ENCODE data around the gene HSPA12A.

DNA sequence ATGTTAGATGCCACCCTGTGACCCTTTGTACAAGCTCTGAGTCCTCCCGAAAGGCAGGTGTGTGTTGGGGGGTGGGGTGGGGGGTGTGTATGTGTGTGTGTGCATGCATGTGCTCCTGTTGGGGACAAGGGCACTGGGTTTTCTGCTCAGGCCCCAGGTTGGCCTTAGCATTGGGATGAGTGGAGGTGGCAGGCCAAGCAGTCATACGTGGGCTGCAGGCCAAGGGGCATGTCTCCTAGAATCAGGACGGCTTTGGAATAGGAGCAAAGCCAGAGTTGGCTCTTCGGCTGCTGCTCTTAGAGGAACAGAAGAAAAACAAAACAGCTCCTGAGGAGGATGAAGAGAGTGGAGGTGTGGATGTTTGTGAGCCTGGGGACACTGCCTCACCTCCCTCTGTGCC, 26.0 kb downstream of the HSPA12A start:
- TF ChIP-seq ZNF263 (CRISPR knock-in tag; IDR thresholded peaks at IDR 0.05): no peak
- TF ChIP-seq MTF2 (CRISPR knock-in tag; IDR thresholded peaks at IDR 0.05; ENCODE audit: borderline replicate concordance): no peak
- TF ChIP-seq, protein P1, sequence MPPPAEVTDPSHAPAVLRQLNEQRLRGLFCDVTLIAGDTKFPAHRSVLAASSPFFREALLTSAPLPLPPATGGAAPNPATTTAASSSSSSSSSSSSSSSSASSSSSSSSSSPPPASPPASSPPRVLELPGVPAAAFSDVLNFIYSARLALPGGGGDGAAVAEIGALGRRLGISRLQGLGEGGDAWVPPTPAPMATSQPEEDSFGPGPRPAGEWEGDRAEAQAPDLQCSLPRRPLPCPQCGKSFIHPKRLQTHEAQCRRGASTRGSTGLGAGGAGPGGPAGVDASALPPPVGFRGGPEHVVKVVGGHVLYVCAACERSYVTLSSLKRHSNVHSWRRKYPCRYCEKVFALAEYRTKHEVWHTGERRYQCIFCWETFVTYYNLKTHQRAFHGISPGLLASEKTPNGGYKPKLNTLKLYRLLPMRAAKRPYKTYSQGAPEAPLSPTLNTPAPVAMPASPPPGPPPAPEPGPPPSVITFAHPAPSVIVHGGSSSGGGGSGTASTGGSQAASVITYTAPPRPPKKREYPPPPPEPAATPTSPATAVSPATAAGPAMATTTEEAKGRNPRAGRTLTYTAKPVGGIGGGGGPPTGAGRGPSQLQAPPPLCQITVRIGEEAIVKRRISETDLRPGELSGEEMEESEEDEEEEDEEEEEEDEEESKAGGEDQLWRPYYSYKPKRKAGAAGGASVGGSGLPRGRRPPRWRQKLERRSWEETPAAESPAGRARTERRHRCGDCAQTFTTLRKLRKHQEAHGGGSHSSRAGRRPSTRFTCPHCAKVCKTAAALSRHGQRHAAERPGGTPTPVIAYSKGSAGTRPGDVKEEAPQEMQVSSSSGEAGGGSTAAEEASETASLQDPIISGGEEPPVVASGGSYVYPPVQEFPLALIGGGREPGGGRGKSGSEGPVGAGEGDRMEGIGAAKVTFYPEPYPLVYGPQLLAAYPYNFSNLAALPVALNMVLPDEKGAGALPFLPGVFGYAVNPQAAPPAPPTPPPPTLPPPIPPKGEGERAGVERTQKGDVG (CRISPR knock-in tag; IDR thresholded peaks at IDR 0.05; ENCODE audit: borderline replicate concordance): no peak
- TF ChIP-seq RFX5 (IDR thresholded peaks at IDR 0.05; ENCODE audit: low read depth, low read length): no peak
- TF ChIP-seq NFIC (IDR thresholded peaks at IDR 0.05; ENCODE audit: low read length): no peak
- TF ChIP-seq POLR2AphosphoS5 (IDR thresholded peaks at IDR 0.05; ENCODE audit: low read depth, low read length): no peak
- TF ChIP-seq, protein P2, sequence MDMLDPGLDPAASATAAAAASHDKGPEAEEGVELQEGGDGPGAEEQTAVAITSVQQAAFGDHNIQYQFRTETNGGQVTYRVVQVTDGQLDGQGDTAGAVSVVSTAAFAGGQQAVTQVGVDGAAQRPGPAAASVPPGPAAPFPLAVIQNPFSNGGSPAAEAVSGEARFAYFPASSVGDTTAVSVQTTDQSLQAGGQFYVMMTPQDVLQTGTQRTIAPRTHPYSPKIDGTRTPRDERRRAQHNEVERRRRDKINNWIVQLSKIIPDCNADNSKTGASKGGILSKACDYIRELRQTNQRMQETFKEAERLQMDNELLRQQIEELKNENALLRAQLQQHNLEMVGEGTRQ (IDR thresholded peaks at IDR 0.05; ENCODE audit: low read depth, low read length): no peak
- TF ChIP-seq, protein P2 (CRISPR knock-in tag; IDR thresholded peaks at IDR 0.05; ENCODE audit: borderline replicate concordance): no peak
- no peak for TF ChIP-seq YY1 (IDR thresholded peaks at IDR 0.05; ENCODE audit: insufficient read depth, insufficient replicate concordance, low read depth, low read length)
- TF ChIP-seq, protein P3, sequence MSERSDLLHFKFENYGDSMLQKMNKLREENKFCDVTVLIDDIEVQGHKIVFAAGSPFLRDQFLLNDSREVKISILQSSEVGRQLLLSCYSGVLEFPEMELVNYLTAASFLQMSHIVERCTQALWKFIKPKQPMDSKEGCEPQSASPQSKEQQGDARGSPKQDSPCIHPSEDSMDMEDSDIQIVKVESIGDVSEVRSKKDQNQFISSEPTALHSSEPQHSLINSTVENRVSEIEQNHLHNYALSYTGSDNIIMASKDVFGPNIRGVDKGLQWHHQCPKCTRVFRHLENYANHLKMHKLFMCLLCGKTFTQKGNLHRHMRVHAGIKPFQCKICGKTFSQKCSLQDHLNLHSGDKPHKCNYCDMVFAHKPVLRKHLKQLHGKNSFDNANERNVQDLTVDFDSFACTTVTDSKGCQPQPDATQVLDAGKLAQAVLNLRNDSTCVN (CRISPR knock-in tag; IDR thresholded peaks at IDR 0.05; ENCODE audit: borderline replicate concordance): no peak
- TF ChIP-seq, protein P4, sequence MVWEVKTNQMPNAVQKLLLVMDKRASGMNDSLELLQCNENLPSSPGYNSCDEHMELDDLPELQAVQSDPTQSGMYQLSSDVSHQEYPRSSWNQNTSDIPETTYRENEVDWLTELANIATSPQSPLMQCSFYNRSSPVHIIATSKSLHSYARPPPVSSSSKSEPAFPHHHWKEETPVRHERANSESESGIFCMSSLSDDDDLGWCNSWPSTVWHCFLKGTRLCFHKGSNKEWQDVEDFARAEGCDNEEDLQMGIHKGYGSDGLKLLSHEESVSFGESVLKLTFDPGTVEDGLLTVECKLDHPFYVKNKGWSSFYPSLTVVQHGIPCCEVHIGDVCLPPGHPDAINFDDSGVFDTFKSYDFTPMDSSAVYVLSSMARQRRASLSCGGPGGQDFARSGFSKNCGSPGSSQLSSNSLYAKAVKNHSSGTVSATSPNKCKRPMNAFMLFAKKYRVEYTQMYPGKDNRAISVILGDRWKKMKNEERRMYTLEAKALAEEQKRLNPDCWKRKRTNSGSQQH (CRISPR knock-in tag; IDR thresholded peaks at IDR 0.05; ENCODE audit: low read depth): no peak
- no peak for TF ChIP-seq ZNF670 (CRISPR knock-in tag; IDR thresholded peaks at IDR 0.05; ENCODE audit: borderline replicate concordance)
